Body of pancreas (tissue), 4 donors: ENCODE measurements around the gene PANX1.

Experiments used
- CTCF ChIP-seq, 7 experiments: fragments of 450-650 bp in 4 of 7; fragments of 200-600 bp in 3 of 7; sonication (generic) in 3 of 7; IDR thresholded peaks; one replicate each; pipeline ENCODE4 v1.5.1; 2016 to 2019; ENCODE audit warnings: antibody characterized with exemption in 7 of 7
- POLR2A ChIP-seq, 3 donors: fragments of 450-650 bp; IDR thresholded peaks; one replicate each; pipeline ENCODE4 v1.6.1; 2016; ENCODE audit warnings: antibody characterized with exemption in 3 of 3, mild to moderate bottlenecking in 2 of 3

DNA sequence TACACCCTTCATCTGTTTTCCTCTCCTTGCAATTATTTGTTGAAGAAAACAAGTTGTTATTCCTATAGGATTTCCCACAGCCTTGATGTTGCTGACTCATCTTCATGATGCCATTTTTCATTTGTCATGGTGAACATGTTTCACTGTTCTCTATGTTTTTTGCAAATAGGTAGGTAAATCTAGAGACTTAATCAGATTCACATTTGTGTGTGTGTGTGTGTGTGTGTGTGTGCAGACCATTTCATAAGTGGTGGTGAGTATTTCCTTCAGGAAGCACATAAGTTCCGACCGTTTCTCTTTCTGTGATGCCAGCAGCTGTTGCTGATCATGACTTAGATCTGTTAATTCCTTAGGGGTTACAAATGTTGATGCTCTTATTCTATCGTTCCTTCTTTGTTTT, 95.4 kb downstream of the PANX1 start:
- TF ChIP-seq POLR2A (IDR thresholded peaks at IDR 0.05) (no peak), CTCF (IDR thresholded peaks at IDR 0.05) (no peak)
